GM12891 (cell line): ENCODE measurements around the gene RALGAPA2.

Experiments
- DNase-seq: peaks from one replicate; pipeline ENCODE4 v3.0.0; 2011; ENCODE audit warnings: low spot score; ENCODE audit not compliant: insufficient read length
- FAIRE-seq: peaks from 2 replicates; lab custom pipeline; 2011; peaks lifted over from hg19 to GRCh38; lab: Jason Lieb, UNC
- PAX5 ChIP-seq: IDR thresholded peaks from 2 replicates; pipeline ENCODE4 v1.6.1; 2011; ENCODE audit warnings: low read length, moderate library complexity, mild to moderate bottlenecking; ENCODE audit not compliant: insufficient read depth, severe bottlenecking
- POLR2A ChIP-seq: IDR thresholded peaks from 2 replicates; pipeline ENCODE4 v1.6.1; 2011; ENCODE audit warnings: low read depth, low read length, control low read depth
- POLR2AphosphoS5 ChIP-seq: IDR thresholded peaks from 2 replicates; pipeline ENCODE4 v1.6.1; 2011; ENCODE audit warnings: low read depth, low read length, control low read depth
- POU2F2 ChIP-seq: IDR thresholded peaks from 2 replicates; pipeline ENCODE4 v1.6.1; 2011; ENCODE audit warnings: low read depth, mild to moderate bottlenecking, control low read depth, low read length, moderate library complexity
- SPI1 ChIP-seq: IDR thresholded peaks from 2 replicates; pipeline ENCODE4 v1.6.1; 2011; ENCODE audit warnings: low read depth, low read length, control low read depth
- TAF1 ChIP-seq: IDR thresholded peaks from 2 replicates; pipeline ENCODE4 v1.6.1; 2011; ENCODE audit warnings: low read depth, low read length, control low read depth

The RALGAPA2 gene

DNA sequence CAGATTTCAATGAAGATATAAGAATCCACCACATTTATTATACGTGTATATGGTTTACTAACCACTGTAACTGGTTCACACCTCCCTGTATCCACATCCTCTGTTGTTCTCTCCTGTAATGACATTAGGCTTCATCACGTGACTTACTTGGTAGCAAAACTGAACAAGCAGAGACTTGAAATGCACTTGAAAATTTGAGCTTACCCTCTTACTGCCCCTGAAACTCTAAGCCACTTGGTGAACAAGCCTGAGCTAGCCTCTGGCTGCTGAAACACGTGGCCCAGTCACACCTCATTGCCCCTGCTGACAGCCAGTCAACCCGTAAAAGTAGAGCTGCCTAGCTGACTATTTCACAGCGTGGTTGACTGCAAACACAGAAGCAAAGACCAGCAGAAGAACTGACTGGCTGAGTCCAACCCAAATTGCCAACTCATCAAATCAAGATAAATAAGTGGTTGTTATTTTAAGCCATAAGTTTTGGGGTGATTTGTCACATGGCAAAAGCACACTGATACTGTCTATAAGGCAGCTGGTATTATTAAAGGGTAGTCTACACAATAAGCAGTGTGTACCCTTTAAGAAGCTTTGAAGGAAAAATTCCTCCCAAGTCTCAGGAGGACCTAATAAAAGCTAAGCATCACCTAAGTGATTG lies 109.0 kb downstream of the RALGAPA2 start:
- DNase-seq: peak; percentile 36
- peak; percentile 95 for FAIRE-seq
- TF ChIP-seq PAX5 (peak; percentile 98), POU2F2 (0 out of 2 replicates have a peak, but pooled peaks have one; percentile 32), POLR2AphosphoS5 (no peak), POLR2A (no peak), SPI1 (no peak), TAF1 (0 out of 2 replicates have a peak, but pooled peaks have one; percentile 17)

DNA sequence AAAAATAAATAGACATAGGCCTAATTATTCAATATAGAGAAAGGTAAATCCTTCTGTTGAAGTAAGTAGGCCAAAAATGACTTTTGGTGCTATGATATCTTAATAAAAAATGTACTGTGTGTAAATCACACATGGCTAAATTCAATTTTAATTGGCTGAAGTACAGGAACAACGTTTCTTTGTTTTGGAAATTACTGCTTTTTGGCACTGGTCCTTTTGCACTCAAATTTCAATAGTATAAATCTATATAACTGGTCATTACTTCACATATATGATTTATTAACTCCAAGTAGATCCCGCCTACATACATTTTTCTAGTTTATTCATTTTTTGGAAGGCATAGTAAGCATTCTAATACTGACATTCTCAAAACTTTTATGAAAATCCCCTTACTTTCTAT lies 114.5 kb downstream of the RALGAPA2 start:
- TF ChIP-seq SPI1 (no peak), POLR2AphosphoS5 (no peak), PAX5 (no peak), POLR2A (no peak), POU2F2 (no peak)
- DNase-seq (no peak), FAIRE-seq (no peak)

DNA sequence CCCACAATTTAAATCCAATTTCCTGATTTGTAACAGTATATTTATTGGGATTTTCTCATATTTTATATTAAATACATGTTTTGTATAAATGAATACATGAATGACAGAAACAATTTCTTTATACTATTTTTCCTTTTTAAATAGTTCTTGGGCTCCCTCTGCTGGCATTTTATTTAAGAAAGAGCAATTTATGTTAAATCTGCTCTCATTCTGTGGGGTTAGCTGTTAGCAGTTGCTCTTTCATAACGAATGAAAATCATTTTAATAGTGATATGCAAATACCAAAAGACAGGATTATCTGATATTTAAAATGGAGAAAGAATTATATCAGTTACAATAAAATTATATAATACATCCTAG lies 118.3 kb downstream of the RALGAPA2 start:
- no peak for FAIRE-seq
- DNase-seq: no peak
- TF ChIP-seq PAX5: no peak
- no peak for TF ChIP-seq TAF1
- TF ChIP-seq POU2F2: no peak
- TF ChIP-seq SPI1: no peak
- TF ChIP-seq POLR2AphosphoS5: no peak
- TF ChIP-seq POLR2A: no peak

DNA sequence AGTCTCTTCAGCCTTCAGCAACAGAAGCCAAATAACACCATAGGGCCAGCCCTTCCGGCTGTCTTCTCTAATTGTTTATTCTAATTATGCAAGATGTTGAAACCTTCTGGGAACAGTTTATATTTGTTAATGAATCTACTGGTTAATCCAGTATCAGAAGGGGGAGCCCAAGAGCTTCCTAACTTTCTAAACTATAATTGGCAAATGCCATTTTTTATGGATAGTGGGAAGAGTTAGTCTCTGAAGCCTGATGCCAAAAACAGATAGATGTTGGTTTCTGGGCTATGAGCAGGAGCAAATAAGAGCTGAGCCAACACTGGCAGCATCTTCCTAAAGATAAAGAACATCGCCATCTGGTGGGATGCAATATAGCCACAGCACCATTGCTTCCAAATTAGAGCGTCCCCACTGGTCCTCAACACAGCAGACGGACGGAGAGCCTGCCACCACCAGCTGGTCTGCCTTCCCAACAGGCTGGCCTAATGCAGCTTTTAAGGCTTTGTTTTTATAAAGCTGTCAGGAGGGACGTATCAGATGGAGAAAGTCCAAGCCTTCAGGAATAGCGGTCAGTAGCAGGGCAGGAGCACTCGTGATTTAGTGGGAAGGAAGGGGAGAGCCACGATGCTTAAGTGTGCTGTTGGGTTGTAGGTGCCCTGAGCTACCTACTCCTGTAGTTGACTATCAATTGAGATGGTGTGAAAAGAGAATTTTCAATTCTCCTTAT lies 118.8 kb downstream of the RALGAPA2 start:
- FAIRE-seq (peak; percentile 80), DNase-seq (peak; percentile 11)

DNA sequence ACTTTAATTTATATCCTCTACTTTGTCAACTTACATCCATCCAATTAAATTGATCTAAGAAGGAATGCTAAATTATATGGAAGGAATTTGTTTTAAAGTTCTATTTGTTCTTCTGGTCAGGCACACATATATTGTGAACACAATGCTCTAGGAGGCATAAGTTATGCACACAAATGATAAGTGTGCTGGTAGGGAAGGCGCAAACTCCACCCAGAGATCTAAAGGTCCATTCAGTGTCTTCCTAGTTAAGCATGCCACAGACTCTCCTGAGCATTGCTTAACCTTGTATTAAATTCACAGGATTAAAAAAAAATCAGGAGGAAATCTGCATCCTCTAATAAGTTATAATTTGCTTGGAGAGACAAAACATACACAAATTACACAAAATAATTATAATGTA lies 127.3 kb downstream of the RALGAPA2 start:
- no peak for FAIRE-seq

More for the DNA sequence above, 118.8 kb downstream of the RALGAPA2 start:
- TF ChIP-seq TAF1 (no peak), POU2F2 (no peak), SPI1 (no peak), POLR2AphosphoS5 (no peak), PAX5 (no peak), POLR2A (no peak)

DNA sequence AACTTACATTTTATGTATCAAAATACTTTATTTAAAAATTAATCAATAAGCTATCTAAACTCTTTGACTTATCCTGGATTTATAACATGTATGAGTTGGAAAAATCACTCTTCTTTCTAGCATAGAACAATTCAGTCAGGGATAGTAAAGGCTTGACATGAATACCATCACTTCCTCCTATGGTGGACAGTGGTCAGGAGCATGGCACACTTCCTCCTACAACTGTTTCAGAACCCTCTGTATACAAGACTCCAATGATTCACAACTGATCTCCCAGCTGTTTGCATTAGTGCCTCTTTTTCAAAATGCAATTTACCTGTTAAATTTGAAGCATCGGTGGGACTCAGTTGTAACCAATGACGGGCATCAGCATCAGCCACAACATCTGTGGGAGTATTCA lies 129.7 kb downstream of the RALGAPA2 start:
- FAIRE-seq (no peak), DNase-seq (no peak)
- TF ChIP-seq POU2F2 (no peak), POLR2A (no peak), SPI1 (peak; percentile 64)

More for the DNA sequence above, 127.3 kb downstream of the RALGAPA2 start:
- no peak for DNase-seq
- TF ChIP-seq POLR2AphosphoS5 (no peak), POU2F2 (no peak), TAF1 (no peak), PAX5 (no peak), POLR2A (no peak), SPI1 (no peak)

DNA sequence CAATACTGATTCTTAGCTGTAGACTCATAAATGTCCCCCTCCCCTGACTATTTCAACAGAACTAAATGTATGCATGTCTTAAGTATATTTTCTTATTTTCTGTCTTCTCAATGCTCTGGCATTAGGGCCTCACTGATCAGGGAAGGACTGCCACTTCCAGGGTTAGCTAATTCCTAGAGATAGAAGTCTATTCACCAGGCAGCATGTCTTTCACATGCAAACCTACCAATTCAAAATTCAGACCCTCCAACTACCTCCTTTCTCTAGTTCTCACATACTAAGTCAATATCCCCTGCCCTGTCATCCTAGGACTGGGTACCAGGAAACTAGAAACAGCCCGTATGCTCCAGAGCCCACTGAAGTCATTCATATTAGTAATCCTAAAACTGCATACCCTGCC lies 132.3 kb downstream of the RALGAPA2 start:
- FAIRE-seq (no peak), DNase-seq (no peak)
- TF ChIP-seq SPI1 (no peak), POLR2AphosphoS5 (no peak), PAX5 (no peak), POLR2A (no peak), POU2F2 (no peak)

DNA sequence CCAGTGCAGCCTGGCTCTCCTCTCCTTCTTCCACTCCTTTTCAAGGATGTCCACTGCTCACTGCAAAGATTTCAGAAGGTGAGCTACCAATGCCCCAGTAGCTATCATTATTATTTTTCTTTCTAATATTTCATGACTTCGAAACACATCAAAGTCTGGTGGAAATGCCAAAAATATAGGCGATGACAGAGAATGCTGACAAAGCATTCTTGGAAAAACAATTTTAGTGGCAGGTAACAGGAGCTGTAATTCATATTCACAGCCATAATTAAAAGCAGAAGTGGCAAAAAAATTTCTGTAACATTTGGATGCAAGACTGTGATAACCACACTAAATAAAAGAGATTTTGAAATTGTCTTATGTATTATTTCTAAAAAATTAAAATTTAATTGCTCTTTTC lies 133.6 kb downstream of the RALGAPA2 start:
- DNase-seq: no peak
- TF ChIP-seq PAX5: no peak
- TF ChIP-seq POLR2AphosphoS5: no peak
- TF ChIP-seq POU2F2: no peak
- no peak for TF ChIP-seq TAF1
- TF ChIP-seq SPI1: no peak
- no peak for TF ChIP-seq POLR2A
- FAIRE-seq: no peak

DNA sequence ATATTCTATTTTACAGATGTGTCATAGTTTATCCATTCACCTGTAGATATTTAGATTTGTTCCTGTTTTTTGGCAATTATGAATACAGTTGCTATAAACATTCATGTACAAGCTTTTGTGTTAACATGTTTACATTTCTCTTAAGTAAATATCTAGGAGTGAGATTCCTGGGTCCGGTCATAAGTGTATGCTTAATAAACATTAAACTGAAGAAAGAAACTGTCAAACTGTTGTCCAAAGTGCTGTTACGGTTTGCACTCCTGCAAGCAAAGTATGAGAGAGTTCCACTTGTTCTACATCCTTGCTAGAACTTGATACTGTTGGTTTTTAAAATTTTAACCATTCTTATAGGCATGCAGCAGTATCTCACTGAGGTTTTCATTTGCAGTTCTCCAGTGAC lies 138.6 kb downstream of the RALGAPA2 start:
- no peak for FAIRE-seq
- no peak for DNase-seq
- no peak for TF ChIP-seq POLR2A
- TF ChIP-seq POLR2AphosphoS5: no peak
- no peak for TF ChIP-seq SPI1
- TF ChIP-seq TAF1: no peak
- TF ChIP-seq PAX5: no peak
- no peak for TF ChIP-seq POU2F2

DNA sequence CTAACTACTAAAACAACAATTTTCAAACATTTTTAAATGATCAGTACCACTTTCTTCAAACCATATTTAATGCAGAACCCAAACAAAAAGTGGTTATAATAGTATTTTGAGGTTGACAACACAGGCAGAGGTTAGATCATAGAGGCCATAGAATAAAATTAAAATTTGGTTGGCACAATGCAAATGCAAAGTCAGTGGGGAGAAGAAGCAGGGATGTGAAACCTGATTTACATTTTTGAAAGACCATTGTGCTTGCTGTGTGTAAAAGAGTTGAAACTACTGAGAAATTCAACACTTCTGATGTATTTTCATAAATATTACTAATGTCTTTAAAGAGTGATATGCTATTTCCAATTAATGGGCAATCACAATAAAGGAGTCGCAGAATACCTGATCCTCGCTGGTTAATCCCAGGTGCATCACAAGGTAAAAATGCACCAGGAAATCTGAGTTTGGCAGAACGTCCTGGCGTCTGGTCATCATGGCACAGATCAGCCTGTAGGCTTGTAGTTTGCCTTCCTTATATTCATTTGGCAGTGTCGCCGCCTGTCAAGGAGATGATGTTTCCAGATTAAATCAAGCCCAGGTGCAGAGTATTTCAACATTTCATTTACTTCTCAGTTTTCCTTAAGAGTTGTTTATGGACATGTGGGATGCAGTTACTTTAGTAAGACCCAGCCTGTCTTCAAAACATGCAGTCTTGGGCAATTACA lies 141.2 kb downstream of the RALGAPA2 start:
- DNase-seq: no peak

More for the DNA sequence above, 141.2 kb downstream of the RALGAPA2 start:
- TF ChIP-seq SPI1 (0 out of 2 replicates have a peak, but pooled peaks have one; percentile 21), POLR2A (no peak), POU2F2 (no peak), POLR2AphosphoS5 (no peak)
- peak; percentile 78 for FAIRE-seq
